HUES64 (cell line): ENCODE measurements around the gene TIFAB.

Experiments
- H3K27ac ChIP-seq: 2 replicates; pipeline ENCODE4 v1.7.0; 2013; ENCODE audit warnings: low read depth, low read length, inconsistent platforms
- H3K27me3 ChIP-seq: 2 replicates; pipeline ENCODE4 v1.6.1; 2013; ENCODE audit warnings: mild to moderate bottlenecking, low read length; ENCODE audit not compliant: insufficient read depth
- H3K36me3 ChIP-seq: 2 replicates; pipeline ENCODE4 v1.6.1; 2013; ENCODE audit warnings: mild to moderate bottlenecking, low read length; ENCODE audit not compliant: insufficient read depth
- H3K4me1 ChIP-seq: 2 replicates; pipeline ENCODE4 v1.6.1; 2013; ENCODE audit warnings: mild to moderate bottlenecking, low read length, moderate library complexity; ENCODE audit not compliant: insufficient read depth
- H3K4me3 ChIP-seq: 2 replicates; pipeline ENCODE4 v1.5.1; 2013; ENCODE audit warnings: mild to moderate bottlenecking, low read length, moderate library complexity
- H3K9ac ChIP-seq: 2 replicates; pipeline ENCODE4 v1.6.1; 2013; ENCODE audit warnings: mild to moderate bottlenecking, low read depth, low read length
- H3K9me3 ChIP-seq: 2 replicates; pipeline ENCODE4 v1.6.1; 2013; ENCODE audit warnings: low read depth, low read length; ENCODE audit not compliant: insufficient read depth
- WGBS: fragments of 150-250, 120-280 bp; methylation state at CpG from one replicate; pipeline ENCODE4 v1.1.7; 2013; ENCODE audit warnings: missing lambda C conversion rate; 5-methylcytosine and 5-hydroxymethylcytosine counted together

The TIFAB gene

GRCh38 chr5:135405082-135405481, 47.1 kb downstream of the TIFAB start:
- Histone ChIP-seq H3K27me3 (peaks cover 61% of the 10 kb centered on the region), H3K27ac (no peak overlapping the region), H3K9me3 (peaks cover 6% of the 10 kb centered on the region; the same call in 1 of the 2 replicates), H3K36me3 (no peaks in the 10 kb centered on the region), H3K9ac (no peak overlapping the region), H3K4me1 (peaks cover 31% of the 10 kb centered on the region), H3K4me3 (no peak overlapping the region)
- 100% methylated on average over 1 of the region's 2 CpGs for WGBS

DNA sequence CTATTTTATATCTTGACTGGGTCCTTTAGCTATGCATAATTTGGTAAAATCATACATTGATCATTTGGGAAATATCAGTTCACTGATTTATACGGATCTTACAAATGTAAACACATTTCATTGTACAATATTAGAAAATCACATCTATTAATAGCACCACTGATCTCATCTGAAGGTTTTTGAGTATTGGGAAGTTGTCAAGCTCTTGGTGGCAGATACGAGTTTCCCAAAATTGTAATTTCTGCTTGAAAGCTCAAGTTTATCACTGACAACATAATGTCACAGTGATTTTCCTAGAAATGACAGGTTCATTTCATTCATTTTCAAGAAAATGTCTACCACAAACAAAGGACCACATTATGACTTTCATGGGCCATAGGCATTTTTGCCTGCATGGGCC, 50.1 kb downstream of the TIFAB start:
- Histone ChIP-seq H3K27me3 (peaks cover 78% of the 10 kb centered on the region), H3K4me3 (no peak overlapping the region), H3K27ac (no peak overlapping the region), H3K9ac (no peak overlapping the region), H3K4me1 (peaks cover 42% of the 10 kb centered on the region), H3K36me3 (no peaks in the 10 kb centered on the region), H3K9me3 (peaks cover 6% of the 10 kb centered on the region; the same call in 1 of the 2 replicates)
- 79% methylated on average over 1 of the region's 2 CpGs for WGBS

DNA sequence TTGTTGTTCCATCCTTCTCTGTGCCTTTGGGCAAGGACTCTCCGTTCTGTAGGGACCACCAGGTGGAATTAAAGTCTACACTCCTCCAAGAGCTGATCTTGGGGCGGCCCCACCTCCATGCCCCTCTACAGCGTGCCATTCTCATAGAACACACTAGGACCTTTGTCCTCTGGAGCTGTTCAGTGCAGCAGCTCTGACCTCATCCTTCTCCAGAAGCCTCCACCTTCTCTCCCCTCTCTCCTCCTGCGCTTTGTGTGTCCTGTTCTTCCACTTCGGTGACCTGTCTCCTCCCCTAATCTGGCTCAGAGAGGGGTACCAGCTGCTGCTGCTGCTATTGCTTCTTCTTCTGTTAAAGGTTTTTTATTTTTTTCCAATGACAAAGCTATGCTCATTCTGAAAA, 51.3 kb downstream of the TIFAB start:
- H3K36me3 ChIP-seq: no peaks in the 10 kb centered on the region
- 5% methylated on average over 5 of the region's 5 CpGs for WGBS
- H3K9ac ChIP-seq: no peak overlapping the region
- no peak overlapping the region for H3K27ac ChIP-seq
- H3K9me3 ChIP-seq: peaks cover 6% of the 10 kb centered on the region; the same call in 1 of the 2 replicates
- peak overlapping the region; percentile 75 for H3K4me3 ChIP-seq
- peaks cover 54% of the 10 kb centered on the region for H3K4me1 ChIP-seq
- peaks cover 84% of the 10 kb centered on the region for H3K27me3 ChIP-seq

DNA sequence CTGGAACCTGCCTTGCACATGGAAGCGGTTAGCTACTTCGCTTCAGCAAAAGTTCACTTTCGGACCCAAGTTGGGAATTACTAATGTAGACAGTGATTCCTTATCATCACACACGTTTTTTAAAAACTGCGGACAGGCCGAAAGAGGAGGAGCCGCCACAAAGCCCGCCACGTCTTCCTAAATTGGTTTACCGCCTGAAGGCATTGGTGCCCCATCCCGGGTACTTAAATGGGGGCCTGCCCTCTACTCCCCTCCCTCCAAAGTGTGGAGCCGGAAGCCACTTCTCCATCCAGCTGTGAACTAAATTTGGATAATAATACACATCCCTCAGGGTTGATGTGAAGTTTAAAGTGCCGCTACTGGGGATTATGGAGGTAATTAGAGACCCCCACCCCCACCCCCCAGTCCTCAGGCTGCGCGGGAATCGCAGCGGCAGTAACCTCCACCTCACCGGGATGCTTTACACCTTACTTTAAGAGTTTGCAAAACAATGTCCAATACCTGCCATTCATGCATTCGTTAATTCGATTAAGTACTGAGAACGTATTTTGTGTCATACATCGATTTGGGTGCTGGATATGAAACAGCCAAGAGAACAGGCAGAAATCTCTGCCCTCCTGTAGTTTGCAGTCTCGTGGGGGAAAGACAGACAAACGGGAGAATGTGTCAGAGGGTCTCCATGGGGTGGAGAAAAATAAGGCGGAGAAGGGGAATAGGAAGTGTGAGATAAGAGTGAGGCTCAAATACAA, 52.2 kb downstream of the TIFAB start:
- Histone ChIP-seq H3K9me3 (peaks cover 2% of the 10 kb centered on the region; the same call in 1 of the 2 replicates), H3K4me3 (peak overlapping the region; percentile 75), H3K27ac (peak overlapping the region; percentile 89; the same call in 1 of the 2 replicates), H3K4me1 (peaks cover 54% of the 10 kb centered on the region), H3K9ac (peak overlapping the region; percentile 87), H3K27me3 (peaks cover 87% of the 10 kb centered on the region), H3K36me3 (no peaks in the 10 kb centered on the region)
- WGBS: under 1% methylated on average over 23 of the region's 25 CpGs

DNA sequence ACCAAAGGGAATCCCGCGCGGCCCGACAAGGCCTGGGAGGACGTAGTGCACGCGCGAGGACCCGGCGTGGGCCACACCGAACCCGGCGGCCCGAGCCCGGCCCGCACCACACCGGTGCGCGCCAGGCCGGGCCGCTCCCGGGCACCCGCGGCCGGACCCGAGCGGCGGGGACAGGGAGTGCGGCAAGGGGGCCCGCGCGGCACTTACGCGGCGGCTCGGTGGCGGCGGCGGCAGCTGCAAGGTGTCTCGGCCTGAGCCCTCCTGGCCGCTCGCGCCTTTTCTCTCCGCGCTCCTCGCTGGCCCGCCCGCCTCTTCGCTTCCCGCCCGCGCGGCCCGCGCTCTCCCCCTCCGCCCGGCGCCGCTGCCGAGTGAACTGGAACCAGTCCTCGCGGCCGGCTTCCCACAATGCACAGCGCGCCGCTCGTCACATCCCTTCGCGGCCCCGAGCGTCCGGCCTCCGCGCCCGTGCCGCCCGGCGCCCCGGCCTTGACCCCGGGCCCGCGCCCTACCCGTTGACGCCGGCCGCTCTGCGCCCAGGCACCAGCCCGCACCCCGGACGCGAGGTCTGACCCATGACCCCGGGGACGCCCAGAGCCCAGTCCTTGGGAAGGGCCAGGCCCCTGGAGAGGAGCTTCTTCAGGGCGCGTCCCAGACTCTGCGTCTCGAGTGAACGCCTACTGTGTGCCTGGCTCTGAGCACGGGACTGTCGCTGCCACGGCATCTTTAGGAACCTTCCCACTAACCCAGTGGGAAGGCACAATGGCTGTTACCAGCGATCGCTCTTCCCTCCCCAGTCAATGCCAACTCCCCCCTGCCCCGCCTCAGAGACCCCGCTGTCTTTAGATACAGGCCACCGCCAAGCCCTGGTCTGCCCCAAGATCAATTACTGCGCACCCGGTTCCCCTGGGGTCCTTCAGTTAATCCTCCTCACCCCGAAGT, 53.0 kb downstream of the TIFAB start, which contains the start of gene MACROH2A1:
Gene MACROH2A1 (minus strand): TSS at position 377 of the 939 bp plus-strand sequence. CDS start 10,138 bp downstream, outside the sequence.
- no peaks in the 10 kb centered on the region for H3K36me3 ChIP-seq
- H3K9ac ChIP-seq: peak within 1 kb of the TSS; percentile 87
- H3K27ac ChIP-seq: peak within 1 kb of the TSS; percentile 89
- under 1% methylated on average over 109 of the region's 109 CpGs for WGBS
- H3K4me1 ChIP-seq: peaks cover 54% of the 10 kb centered on the region
- H3K9me3 ChIP-seq: no peaks in the 10 kb centered on the region
- peak within 1 kb of the TSS; percentile 75 for H3K4me3 ChIP-seq
- H3K27me3 ChIP-seq: peaks cover 84% of the 10 kb centered on the region

GRCh38 chr5:135398160-135398854, 53.8 kb downstream of the TIFAB start:
- H3K36me3 ChIP-seq: no peaks in the 10 kb centered on the region
- peak overlapping the region; percentile 89 for H3K27ac ChIP-seq
- H3K9me3 ChIP-seq: no peaks in the 10 kb centered on the region
- H3K4me3 ChIP-seq: peak overlapping the region; percentile 75
- peak overlapping the region; percentile 87 for H3K9ac ChIP-seq
- peaks cover 51% of the 10 kb centered on the region for H3K4me1 ChIP-seq
- peaks cover 76% of the 10 kb centered on the region for H3K27me3 ChIP-seq
- WGBS: under 1% methylated on average over 43 of the region's 43 CpGs
